ENCODE data around the gene ALKAL2. TPM values are rescaled to one million over a fixed set of nuclear protein-coding genes. Genes with fewer than 3 reads are reported as not detected.

The ALKAL2 gene
- total RNA-seq, 1 experiment from 2014 or later, result not detected

- no peak for TF ChIP-seq CTCF (IDR thresholded peaks at IDR 0.05; ENCODE audit: unreplicated experiment)
- H3K9me3 Mint-ChIP-seq (ENCODE audit: low read depth, unreplicated experiment), result no peaks in the 10 kb centered on the region
- H3K36me3 Mint-ChIP-seq (ENCODE audit: insufficient read depth, unreplicated experiment), result peaks cover 6% of the 10 kb centered on the region
- no peak overlapping the region for H3K4me3 Mint-ChIP-seq (ENCODE audit: low read depth, unreplicated experiment)
- no TSS peak for BruUV-seq (replicated peaks)
- no peaks in the 10 kb centered on the region for H3K4me1 Mint-ChIP-seq (ENCODE audit: low read depth, unreplicated experiment)
- H3K27ac Mint-ChIP-seq (ENCODE audit: unreplicated experiment), result no peak overlapping the region
- no peak for DNase-seq
- CTCF ChIA-PET, result no interaction called here
- no peaks in the 10 kb centered on the region for H3K27me3 Mint-ChIP-seq (ENCODE audit: unreplicated experiment)
- intact Hi-C loops (cut with micrococcal nuclease; ENCODE audit: unreplicated experiment), result no loop called here
These were observed 35.8 kb downstream of the ALKAL2 start for GRCh38 chr2:252001-252602.

- H3K9me3 Mint-ChIP-seq (ENCODE audit: low read depth, unreplicated experiment), result no peaks in the 10 kb centered on the region
- no peak overlapping the region for H3K27ac Mint-ChIP-seq (ENCODE audit: unreplicated experiment)
- H3K27me3 Mint-ChIP-seq (ENCODE audit: unreplicated experiment), result no peaks in the 10 kb centered on the region
- peaks cover 12% of the 10 kb centered on the region for H3K36me3 Mint-ChIP-seq (ENCODE audit: insufficient read depth, unreplicated experiment)
- BruUV-seq (replicated peaks), result no TSS peak
- TF ChIP-seq CTCF (IDR thresholded peaks at IDR 0.05; ENCODE audit: unreplicated experiment), result no peak
- CTCF ChIA-PET, result no interaction called here
- intact Hi-C loops (cut with micrococcal nuclease; ENCODE audit: unreplicated experiment), result loop anchor here (10.0 kb wide), 1 partner anchor 1295 kb away; no protein-coding TSS in a partner anchor
- no peak overlapping the region for H3K4me3 Mint-ChIP-seq (ENCODE audit: low read depth, unreplicated experiment)
- DNase-seq, result no peak
- H3K4me1 Mint-ChIP-seq (ENCODE audit: low read depth, unreplicated experiment), result peaks cover 8% of the 10 kb centered on the region
These were observed 38.3 kb downstream of the ALKAL2 start for GRCh38 chr2:249538-250042.

- CTCF ChIA-PET, result no interaction called here
- Mint-ChIP-seq H3K27me3 (ENCODE audit: unreplicated experiment) (no peaks in the 10 kb centered on the region), H3K36me3 (ENCODE audit: insufficient read depth, unreplicated experiment) (peaks cover 12% of the 10 kb centered on the region), H3K27ac (ENCODE audit: unreplicated experiment) (no peak overlapping the region), H3K4me1 (ENCODE audit: low read depth, unreplicated experiment) (peaks cover 8% of the 10 kb centered on the region), H3K4me3 (ENCODE audit: low read depth, unreplicated experiment) (no peak overlapping the region), H3K9me3 (ENCODE audit: low read depth, unreplicated experiment) (no peaks in the 10 kb centered on the region)
- no peak for DNase-seq
- BruUV-seq (replicated peaks), result no TSS peak
- no peak for TF ChIP-seq CTCF (IDR thresholded peaks at IDR 0.05; ENCODE audit: unreplicated experiment)
- intact Hi-C loops (cut with micrococcal nuclease; ENCODE audit: unreplicated experiment), result loop anchor here (10.0 kb wide), 1 partner anchor 1296 kb away; no protein-coding TSS in a partner anchor
These were observed 39.2 kb downstream of the ALKAL2 start for GRCh38 chr2:248724-249123.

GRCh38 chr2:246489-247144 is 41.3 kb downstream of the ALKAL2 start:
- CTCF ChIA-PET, result interaction anchor here (1.0 to 1.7 kb wide), 3 partner anchors 27 to 44 kb away, joined by 3 to 6 read pairs (median 4); no protein-coding TSS in a partner anchor
- no peaks in the 10 kb centered on the region for H3K9me3 Mint-ChIP-seq (ENCODE audit: low read depth, unreplicated experiment)
- H3K27ac Mint-ChIP-seq (ENCODE audit: unreplicated experiment), result no peak overlapping the region
- H3K4me1 Mint-ChIP-seq (ENCODE audit: low read depth, unreplicated experiment), result peaks cover 8% of the 10 kb centered on the region
- TF ChIP-seq CTCF (IDR thresholded peaks at IDR 0.05; ENCODE audit: unreplicated experiment), result peak; percentile 74
- H3K36me3 Mint-ChIP-seq (ENCODE audit: insufficient read depth, unreplicated experiment), result peaks cover 12% of the 10 kb centered on the region
- no peak overlapping the region for H3K4me3 Mint-ChIP-seq (ENCODE audit: low read depth, unreplicated experiment)
- peak; percentile 55 for DNase-seq
- H3K27me3 Mint-ChIP-seq (ENCODE audit: unreplicated experiment), result no peaks in the 10 kb centered on the region
- no TSS peak for BruUV-seq (replicated peaks)
- intact Hi-C loops (cut with micrococcal nuclease; ENCODE audit: unreplicated experiment), result loop anchor here (1.0 to 10.0 kb wide), 4 partner anchors 14 to 1298 kb away; no protein-coding TSS in a partner anchor
